ENCODE results near the gene RBM20.

Gene RBM20

DNA sequence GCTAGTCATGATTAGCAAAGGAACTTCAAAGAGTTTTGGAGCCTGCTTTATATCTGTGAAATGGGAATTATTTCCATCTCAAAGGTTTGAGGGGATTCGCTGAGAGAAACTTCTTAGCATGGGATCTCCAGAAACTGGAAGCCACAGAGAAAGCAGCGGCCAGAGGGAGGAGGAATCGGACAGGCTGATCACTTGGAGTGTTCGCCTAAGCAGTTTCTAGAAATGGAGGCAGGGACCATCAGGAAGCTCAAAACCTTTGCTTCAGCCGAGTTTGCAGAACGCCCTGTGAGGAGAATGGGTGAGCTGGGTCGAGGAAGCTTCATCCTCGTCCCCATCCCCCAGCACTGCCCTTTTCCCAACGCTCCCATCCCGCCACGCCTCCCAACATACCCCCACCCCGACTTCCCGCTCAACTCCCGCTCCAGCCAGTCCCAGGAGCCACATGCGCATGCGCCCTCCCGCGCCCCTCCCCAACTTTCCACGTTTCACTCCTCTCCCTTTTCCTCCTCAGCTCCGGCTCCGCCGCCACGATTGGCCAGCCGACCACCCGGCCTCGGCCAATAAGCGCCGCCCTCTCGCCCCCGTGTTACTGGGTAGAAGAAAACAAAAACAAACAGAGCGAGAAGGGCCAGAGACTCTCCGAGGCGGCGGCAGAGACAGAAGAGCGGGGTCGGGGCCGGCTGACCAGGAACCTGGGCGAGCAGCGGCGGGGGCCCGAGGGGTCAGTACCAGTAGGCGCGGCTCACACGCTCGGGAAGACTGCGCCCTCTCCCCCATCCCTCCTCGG, 227.4 kb downstream of the RBM20 start, which contains the start of gene PDCD4:
Gene PDCD4 (plus strand): TSS at position 631 of the 787 bp plus-strand sequence. CDS start 4,100 bp downstream, outside the sequence.
- DNase-seq (ENCODE audit: low read depth) = peak; percentile 98

DNA sequence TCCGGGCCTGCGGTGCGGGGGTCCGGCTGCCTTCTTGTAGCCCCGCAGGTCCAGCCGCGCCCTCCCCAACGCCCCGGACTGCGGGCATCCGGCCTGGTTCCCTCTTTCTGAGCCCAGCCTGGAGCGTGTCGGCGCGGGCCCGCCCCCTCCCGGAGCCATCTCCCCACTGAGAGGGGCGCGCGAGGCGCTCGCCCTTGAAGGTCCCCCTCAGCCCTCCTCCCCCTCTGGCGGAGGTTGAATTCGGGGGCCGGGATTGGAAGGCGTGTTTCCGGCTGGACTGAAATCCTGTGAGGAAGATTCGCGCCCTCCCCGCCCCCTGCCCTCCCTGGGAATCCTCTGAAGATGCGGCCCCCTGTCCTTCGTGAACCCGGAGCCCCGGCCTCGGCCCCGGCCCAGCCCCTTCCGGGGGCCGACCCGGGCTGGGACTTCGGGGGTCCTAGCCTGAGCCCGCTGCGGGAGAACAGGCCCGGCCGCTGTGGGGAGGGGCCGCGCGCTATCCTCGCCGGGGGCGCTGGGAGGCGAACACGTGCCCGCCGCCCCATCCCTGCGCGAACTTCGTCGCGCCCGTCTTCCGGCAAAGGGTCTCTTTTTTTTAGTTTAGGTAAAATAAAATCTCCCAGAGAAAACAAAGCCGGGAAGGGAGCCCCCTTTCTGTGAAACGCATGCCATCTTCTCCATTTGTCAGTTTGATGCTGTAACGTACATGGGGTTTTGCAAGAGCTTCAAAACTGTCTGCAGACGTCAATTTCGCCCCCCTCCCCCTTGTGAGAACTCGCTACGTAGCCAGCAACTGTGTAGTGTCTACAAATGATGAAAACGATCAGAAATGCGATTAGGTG, 228.2 kb downstream of the RBM20 start:
- peak; percentile 83 for DNase-seq (ENCODE audit: low read depth)

DNA sequence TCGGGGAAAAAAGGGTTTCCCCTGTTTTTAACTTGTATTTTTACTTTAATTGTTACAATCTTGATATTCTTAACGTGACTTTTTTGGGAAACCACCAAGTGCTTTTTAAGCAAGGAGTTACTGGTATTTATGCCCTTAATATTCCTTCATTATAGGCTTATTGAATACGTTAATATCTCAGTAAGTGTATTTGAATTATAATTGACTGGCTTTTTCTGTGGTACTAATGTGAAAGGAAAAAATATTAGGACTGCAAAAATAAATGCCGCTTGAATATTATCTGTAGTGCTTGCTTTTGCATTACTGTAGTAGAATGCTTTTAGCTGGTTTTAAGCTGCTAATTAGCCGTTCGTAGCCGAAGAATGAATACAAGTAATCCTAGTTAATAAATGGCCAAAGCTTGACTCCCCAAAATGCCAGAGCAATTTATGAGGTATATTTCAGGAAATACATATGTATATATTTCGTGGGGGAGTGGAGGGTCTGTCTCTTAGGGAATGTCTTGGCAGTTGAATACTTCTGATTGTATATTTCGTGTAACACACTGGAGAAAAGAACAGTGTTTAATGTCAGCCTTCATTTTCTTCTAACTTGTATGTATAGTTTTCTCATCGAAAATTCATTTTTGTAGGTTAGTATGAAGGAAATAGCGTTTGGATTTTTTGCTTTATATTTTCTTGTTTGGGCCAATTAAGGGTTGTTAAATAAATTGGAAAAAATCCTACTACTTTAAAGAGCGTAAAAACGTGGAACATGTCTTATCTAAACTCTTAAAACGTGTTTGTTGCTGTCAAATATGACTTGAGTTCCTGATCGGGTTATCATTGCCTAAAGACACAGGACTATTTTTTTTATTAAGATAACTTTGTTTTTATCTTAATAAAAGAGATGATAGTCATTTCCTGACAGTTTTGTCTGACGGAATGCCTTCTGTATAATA, 229.1 kb downstream of the RBM20 start:
- peak; percentile 29 for DNase-seq (ENCODE audit: low read depth)

DNA sequence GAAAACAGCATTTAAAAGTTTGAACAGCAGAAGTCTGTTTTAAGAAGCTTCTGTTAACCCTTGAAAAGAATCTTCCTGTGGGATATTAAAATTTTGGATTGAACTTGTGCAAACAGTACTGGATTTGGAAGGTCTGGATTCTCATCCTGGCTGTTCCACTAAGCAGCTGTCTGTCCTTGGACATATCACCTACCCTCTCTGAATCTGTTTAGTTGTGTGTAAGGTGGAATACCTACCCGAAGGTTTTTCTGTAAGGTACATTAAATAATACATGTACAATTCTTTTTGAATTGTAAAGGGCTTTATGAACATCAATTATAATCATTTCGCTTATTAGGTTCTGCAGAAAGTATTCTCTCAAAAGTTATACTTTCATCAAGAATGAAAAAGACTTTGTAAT, 229.8 kb downstream of the RBM20 start:
- no peak for DNase-seq (ENCODE audit: low read depth)

DNA sequence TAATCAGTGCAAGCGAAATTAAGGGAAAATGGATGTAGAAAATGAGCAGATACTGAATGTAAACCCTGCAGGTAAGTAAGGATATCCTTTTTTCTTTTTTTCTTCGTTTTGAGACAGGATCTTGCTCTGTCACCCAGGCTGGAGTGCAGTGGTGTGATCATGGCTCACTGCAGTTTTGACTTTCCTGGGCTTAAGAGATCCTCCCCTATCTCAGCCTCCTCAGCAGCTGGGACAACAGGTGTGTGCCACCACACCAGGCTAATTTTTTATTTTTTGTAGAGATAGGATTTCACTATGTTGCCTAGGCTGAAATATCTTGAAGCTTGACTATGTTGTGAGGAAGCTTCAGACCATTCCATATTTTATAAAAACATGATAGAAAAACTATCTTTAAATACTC, 231.9 kb downstream of the RBM20 start:
- DNase-seq (ENCODE audit: low read depth) = no peak

DNA sequence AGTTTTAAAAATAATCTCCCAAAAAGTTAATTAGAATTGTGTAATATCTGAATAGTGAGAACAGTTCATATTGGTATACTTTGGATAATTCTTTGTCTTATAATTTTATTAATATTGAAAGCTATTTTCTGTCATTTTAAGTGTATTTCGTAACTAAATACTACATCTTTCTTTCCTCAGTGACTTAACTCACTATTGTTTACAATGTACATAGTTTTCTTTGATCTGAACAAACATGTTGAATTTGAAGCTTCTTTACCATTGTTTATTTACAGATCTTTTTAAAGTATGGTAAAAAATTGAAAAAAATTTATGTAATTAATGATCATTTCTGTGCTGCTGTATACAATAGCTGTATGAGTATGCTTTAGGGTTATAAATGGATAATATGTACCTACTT, 232.7 kb downstream of the RBM20 start:
- no peak for DNase-seq (ENCODE audit: low read depth)

DNA sequence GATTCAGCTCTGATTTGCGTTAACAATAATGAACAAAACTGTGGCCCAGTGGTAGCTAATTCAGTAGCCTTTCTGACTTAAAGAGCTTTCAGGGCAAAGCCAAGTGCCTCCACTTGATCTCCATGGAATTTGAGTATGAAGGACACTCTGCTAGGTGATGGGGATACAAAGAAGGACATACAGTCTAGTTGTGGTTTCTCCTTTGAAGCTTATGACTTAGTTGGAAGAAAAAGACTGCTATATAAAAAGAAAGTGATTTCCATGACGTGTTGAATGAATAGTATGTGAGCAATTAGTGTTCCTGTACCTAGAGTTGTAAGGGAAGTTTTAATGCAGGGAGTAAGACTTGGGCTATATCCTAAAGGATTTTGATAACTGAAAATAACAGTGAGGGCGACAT, 235.9 kb downstream of the RBM20 start:
- DNase-seq (ENCODE audit: low read depth) = no peak

DNA sequence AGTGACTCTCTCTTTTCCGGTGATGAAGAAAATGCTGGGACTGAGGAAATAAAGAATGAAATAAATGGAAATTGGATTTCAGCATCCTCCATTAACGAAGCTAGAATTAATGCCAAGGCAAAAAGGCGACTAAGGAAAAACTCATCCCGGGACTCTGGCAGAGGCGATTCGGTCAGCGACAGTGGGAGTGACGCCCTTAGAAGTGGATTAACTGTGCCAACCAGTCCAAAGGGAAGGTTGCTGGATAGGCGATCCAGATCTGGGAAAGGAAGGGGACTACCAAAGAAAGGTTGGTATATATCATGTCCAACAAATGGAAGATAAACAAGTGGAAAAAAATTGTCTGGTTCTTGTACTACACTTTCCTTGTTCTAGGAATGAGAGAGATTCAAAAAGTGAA, 237.1 kb downstream of the RBM20 start:
- no peak for DNase-seq (ENCODE audit: low read depth)

DNA sequence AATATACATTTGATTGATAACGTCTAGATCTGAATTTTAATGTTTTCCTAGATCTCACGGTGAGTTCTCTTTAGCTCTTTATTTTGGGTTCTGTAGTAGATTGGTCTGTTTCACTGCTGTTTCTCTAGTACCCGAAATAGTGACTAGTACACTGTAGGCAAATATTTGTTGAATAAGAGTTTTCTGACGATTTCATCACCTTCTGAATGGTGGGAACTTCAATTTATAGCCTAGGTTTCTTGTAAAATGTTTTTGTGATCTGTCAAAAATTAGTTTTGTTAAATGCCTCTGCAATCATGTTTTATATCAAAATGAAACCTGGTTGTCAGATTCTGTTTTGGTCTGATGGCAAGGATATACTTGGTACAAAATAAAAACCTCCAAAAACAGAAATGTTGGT, 237.8 kb downstream of the RBM20 start:
- no peak for DNase-seq (ENCODE audit: low read depth)

DNA sequence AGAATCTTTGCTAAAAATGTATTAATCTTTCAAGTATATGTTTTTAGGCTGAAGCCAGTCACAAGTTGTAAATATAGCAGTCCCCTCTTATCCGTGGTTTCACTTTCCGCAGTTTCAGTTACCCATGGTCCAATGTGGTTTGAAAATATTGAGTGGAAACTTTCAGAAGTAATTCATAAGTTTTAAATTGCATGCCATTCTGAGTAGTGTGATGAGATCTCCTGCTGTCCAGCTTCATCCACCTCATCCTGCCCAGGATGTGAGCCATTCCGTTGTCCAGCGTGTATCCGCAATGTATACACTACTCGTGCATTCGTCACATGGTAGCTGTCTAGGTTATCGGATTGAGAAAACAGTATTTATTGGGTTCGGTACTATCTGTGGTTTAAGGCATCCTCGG, 239.8 kb downstream of the RBM20 start:
- no peak for DNase-seq (ENCODE audit: low read depth)

DNA sequence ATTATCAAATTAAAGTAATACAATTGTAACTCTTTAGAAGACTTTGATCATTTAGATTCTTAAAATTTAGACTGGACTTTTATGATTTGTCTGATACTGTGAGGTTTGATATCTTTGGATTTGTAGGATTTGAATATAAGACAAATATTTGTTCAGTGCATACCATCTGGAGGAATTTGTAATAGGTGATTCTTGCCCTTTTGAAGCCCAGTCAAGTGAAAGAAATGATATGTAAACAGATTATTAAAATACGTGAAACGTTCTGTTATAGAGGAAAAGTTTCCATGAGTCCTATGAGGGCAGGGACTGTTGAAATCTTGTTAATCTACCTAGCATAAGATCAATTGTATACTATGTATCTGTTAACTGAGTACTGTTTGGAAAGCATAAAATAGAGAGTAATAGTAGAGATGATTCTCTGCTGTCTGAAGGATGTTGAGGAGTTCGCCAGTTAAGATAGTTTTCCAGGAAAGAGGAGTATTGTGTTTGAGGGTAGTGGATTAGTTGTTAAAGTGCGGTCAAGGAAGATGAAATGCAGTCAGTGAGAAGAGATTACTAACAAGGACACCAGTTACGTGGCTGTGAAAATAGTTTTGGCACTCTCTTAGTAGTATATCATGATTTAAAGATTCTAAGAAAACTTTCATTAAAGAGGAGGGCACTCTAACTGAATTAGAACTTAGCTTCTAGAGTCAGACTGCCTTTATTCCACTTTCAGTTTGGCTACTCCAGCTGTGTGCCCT, 242.0 kb downstream of the RBM20 start:
- DNase-seq (ENCODE audit: low read depth) = no peak

DNA sequence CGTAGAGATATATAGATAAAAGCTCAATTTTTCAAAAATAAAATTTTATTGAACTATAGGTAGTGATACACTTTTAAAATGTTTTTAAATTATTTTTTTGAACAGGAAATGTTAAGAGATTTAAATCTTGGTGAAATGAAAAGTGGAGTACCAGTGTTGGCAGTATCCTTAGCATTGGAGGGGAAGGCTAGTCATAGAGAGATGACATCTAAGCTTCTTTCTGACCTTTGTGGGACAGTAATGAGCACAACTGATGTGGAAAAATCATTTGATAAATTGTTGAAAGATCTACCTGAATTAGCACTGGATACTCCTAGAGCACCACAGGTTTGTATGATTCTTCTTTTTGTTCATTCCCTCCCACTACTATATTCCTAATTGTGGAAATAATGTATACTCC, 243.4 kb downstream of the RBM20 start:
- no peak for DNase-seq (ENCODE audit: low read depth)

All from ELR (cell line).